GM18502 (cell line): Measurements from ENCODE around the gene SPTBN5.

Source experiments
- ATAC-seq: cut with Tn5 transposase; IDR thresholded peaks from one replicate; pipeline ENCODE4 v1.9.1; 2021; ENCODE audit warnings: mild to moderate bottlenecking; ENCODE audit not compliant: unreplicated experiment, poor library complexity

SPTBN5 gene

DNA sequence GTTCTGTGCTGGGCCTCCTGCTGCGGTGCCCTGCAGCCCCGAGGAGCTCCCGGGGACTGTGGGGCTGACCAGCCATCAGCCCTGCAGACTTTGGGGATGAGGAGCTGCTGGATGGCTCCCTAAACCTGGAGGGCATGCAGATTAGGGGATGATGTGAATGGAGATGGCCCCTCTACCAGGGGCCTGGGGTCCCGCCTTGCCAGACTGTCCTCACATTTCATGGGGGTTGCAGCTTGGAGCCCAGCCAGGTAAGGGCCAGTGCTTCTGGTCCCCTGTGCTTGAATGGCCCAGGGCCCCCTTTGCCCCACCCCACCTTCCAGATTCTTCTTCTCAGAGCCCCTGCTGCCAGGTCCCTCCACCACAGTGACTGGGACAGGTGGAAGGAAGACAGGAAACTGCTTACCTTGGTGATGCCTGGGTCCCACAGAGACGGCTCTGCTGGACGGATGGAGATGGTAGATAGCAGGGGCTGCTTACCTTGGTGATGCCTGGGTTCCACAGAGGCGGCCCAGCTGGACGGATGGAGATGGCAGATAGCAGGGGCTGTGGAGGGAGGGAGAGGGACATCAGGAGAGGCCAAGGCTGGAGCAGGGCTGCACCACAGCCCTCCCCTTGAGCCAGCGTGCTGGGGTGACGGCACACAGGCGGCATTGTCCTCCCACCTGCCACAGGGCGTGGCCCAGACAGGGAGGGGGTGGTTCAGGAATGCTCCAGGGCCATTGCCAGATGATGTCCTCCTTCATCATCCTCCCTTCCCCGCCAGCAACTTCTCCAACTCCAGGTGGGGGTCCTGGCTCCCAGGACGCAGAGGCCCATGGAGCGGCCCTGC is at the start of gene SPTBN5:
Gene SPTBN5, minus strand, starts transcription at position 632 of the 829 bp plus-strand sequence. Its CDS starts 556 bp downstream, at position 76.
- no peak for ATAC-seq

DNA sequence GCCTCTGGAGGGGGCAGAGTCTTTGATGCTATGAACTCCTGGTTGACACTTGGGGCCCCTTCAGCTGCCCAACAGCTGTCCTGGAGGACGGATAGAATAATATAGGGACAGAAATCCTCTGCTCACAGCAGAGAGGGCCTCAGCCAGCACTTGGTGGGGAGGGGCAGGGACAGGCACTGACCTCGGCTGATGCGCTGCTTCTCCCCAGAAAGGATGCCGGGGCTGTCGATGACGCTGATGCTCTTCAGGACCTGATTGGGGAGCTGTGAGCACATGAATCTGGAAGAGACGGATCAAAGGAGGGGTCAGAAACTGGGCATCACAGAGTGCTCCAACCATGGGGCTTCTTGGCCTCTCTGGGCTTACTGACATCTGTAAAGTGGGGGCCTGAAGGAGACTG is 49.0 kb upstream of the SPTBN5 start:
- no peak for ATAC-seq

DNA sequence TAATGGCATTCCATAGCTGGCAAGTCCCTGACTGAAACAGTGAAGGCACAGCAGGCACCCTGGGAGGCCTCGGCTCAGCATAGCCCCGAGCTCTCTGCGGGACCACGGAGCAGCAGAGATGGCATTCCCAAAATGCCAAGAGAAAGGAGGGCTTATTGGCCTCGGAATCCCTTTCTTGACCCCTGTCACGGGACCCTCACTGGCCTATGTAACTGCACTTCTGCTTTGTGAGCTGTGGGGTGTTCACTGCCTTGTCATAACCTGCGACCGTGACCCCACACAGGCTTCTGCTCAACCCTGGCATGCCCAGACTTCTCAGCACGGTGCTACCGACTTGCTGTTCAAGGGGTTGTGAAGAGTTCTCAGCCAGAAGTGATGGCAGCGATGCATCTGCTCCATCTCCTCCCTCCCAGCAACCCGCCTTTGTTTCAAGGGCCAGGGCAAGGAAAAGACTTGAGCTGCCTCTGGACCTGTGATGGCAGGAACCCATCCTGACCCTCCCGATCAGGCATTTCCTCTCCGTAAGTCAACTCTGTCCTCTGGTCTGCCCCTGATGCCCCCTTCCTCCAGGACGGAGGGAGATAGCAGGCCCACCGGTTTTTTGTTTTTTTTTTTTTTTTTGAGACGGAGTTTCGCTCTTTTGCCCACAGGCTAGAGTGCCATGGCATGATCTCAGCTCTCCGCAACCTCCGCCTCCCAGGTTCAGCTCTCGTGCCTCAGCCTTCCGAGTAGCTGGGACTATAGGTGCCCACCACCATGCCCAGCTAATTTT is 48.0 kb upstream of the SPTBN5 start:
- no peak for ATAC-seq

- ATAC-seq = no peak
Measured at GRCh38 chr15:41940441-41940857, 46.6 kb upstream of the SPTBN5 start.

DNA sequence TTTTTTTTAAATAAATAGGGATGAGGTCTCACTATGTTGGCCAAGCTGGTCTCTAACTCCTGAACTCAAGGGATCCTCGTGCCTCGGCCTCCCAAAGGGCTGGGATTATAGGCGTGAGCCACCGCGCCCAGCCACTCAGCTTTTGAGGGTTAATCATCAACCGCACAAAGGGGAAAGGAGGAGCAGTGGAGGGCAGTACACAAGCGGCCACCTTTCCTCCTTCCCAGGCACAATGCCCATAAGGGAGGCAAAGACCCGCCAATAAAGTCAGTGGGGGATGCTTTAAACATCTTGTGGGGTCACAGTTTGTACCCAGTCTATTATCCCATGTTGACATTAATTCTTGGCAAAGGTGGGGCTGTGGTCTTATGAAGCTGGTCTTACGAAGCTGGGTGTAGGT is 46.1 kb upstream of the SPTBN5 start:
- ATAC-seq = no peak

GRCh38 chr15:41937568-41937923 is 43.7 kb upstream of the SPTBN5 start:
- no peak for ATAC-seq

DNA sequence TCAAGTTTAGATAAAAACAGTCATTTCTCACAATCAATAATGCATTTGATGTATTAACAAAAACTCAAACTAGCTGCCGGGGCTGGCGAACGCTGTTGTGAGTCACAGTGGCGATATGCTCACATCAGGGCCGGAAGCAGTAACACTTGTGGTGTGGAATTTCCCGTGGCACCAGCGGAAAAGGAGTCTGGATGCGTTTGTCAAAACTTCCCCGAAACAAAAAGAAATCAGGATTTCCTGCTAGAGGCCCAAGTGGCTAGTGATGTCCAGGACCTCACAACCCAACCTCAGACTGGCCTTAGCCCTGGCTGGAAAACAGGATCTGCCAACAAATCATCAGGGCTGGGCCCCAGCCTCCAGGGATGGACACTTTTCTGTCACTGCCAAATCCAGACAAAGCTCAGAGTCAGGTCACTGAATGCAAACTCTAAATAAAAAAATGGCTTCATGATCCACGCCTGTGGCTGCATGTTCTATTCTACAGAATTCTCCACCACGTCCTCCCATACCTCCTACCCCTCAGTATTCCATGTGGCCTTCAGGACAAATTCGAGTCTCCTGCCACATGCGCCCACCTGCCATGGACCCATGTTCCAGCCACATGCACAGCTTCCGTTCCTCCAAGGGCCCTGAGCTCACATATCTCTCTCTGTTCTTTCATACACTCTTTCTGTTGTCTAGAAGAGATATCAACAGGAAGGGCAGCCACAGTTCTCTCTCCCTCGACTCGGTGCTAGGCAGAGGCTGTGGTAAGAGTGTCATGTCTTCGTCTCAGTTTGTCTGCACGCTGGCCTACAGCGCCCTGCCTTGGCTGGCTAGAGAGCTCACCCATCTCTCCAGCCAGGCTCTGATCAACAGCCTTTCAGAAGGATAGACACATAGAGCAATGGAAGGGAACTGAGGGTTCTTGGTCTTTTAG is 43.1 kb upstream of the SPTBN5 start:
- ATAC-seq = no peak

DNA sequence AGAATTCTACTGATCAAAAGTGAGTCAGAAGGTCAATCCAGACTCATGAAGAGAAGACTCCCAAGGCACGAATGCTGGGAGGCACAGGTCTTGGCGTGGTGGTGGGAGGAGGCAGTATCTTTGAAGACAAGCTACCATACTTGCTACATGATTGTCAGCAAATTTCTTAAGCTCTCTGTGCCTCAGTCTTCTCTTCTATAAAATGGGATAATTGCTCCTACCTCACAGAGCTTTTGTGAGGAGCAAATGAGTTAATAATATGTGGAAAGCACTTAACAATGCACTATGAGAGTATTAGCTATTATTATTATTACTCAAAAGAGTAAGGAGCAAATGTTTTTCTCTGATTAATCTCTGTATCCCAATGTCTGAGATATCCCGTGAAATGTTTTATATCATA is 42.3 kb upstream of the SPTBN5 start:
- ATAC-seq = no peak

- ATAC-seq = peak; percentile 48
Measured at GRCh38 chr15:41935566-41936020, 41.7 kb upstream of the SPTBN5 start.

- peak; percentile 57 for ATAC-seq
Measured at GRCh38 chr15:41934843-41935242, 41.0 kb upstream of the SPTBN5 start.

GRCh38 chr15:41933771-41934170 is 39.9 kb upstream of the SPTBN5 start:
- no peak for ATAC-seq

DNA sequence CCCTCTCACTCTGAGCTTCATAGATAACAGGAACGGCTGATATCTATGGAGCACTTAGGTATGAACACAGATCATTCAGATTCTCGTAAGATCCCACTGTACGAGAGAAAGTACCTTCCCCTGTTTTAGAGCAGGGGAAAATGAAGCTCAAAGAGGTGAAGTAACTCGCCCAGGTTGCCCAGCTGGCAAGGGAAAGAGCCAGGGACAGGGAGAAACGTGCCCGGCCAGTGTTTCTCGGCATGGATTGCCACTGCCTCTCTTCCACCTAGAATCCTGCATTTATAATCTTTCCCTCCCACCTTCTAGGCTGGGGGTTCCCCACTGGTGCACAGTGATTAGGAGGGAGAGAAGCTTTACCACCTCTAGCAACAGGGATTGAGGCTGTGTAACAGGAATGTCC is 39.5 kb upstream of the SPTBN5 start:
- ATAC-seq = no peak

DNA sequence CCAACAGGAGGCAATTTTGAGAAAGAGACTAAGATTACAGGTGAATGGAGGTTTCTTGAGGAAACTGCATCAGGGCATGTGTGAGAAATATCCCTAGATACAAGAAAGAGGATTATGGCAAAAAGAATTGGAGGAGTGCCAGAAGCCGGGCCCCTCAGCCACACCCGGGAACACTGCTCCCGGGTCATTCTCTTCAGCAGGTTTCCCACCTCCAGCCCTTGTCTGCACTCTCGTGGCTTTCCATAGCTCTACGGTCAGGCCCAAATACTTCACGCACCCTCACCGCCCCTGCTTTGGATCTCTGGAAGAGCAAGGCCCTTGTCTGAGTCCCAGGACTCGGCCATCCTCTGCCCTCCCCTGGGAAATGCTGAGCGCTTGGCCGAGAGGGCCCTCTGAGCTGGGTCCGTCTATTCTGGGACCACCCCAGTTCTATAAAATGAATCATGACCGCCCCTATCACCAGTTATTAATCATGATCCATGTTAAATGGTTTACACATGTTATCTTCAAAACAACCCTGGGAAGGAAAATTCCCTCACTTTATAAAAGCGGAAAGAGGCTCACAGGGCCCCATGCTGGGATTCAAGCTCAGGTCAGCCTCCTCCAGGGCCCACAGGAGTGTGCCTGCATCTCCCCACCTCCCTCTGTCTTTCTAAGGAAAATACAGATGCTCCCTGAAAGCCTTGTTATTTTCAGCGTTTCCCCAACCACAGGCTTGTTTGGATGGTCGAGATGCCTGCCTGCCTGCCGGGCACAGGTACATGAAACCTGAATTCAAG is 38.8 kb upstream of the SPTBN5 start:
- ATAC-seq = no peak

DNA sequence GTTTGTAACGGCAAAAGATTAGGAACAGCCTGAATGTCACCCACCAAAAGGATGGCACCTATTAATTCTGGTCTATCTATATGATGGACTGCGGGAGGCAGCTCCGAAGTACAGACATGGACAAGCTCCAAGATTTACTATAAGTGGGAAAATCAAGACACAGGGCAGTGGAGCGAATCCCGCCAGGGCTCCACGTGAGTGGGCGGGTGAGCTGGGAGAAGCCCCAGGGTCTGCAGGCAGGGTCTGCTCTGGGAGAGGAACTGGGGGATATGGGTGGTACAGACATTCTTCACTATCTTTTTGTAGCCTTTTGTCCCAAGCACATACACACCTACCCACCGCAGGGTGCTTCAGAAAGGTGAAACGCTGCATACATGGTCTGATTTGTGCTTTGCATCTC is 38.2 kb upstream of the SPTBN5 start:
- no peak for ATAC-seq

DNA sequence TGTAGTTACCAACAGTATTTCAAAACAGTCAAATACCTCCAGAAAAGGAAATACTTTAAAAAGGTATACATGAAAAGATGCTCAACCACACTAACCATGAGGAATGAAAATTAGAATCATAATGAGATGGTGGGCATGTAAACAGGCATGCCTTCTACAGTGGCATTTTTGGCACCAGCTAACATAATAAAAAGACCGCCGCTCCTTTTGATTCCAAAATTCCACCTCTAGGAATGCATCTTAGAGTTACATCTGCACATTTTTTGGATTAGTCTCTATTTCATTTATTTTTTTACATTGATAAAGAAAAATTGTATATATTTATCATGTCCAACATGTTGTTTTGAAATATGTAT is 37.0 kb upstream of the SPTBN5 start:
- ATAC-seq = no peak

GRCh38 chr15:41930221-41930866 is 36.5 kb upstream of the SPTBN5 start:
- no peak for ATAC-seq

DNA sequence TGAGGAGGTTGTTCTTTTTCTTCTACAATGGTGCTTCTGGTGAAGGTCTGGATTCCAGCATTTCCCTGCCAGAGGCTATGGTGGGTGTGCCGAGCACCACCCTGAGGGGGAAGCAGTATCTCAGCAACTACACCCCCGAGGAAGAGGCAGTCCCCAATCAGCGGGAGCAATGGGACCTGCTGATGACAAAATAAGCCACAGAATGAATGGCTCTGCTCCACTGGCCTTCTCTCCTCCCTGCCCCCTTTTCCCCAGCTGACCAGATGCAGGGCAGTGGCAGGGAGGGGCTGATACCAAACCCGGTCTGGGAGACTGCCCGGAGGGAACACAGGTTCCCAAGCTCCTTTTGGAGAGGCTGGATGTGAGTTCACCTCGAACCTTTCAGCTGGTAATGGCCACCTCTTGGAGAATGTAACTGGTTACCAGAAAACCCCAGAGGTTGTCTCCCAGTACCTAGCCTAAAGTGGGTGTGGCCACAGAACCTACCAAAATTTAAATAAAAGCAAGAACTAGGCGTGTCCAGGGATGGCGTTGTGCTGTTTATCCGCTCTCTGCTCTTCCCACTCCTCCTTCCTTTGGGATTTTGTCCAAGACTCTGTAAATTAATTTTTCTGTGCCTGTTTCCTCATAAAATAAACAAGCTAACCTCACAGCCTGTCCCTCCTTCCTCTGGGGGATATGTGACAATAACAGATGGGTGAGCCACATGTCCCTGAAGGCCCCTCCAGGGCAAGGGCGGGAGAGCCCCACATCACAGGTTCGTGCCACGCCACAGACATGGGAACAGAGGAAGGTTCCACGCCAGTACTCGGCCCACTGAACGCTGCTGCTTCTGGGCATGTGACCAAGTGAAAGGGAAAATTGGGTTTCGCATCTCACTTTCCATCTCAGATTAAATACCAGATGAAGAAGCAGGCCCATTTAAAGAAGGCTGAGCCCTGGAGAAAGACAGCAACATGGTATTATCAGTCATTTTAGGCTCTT is 35.1 kb upstream of the SPTBN5 start:
- peak; percentile 70 for ATAC-seq

- no peak for ATAC-seq
Measured at GRCh38 chr15:41928100-41928499, 34.2 kb upstream of the SPTBN5 start.
